Activated T-cell treated with anti-CD3 and anti-CD28 coated beads for 4 hours (primary cell): ENCODE results near the gene RNF41.
A peak's percentile ranks its signal among the peaks of the same experiment; 100 is the strongest.
"Not testable (repeated sequence)": the region's sequence is repeated elsewhere in the genome, so short reads cannot be mapped to it uniquely, and the experiment has no call there.

Source experiments
- DNase-seq: peaks from one replicate; pipeline ENCODE4 v3.0.0-alpha.2; 2020

The RNF41 gene

DNA sequence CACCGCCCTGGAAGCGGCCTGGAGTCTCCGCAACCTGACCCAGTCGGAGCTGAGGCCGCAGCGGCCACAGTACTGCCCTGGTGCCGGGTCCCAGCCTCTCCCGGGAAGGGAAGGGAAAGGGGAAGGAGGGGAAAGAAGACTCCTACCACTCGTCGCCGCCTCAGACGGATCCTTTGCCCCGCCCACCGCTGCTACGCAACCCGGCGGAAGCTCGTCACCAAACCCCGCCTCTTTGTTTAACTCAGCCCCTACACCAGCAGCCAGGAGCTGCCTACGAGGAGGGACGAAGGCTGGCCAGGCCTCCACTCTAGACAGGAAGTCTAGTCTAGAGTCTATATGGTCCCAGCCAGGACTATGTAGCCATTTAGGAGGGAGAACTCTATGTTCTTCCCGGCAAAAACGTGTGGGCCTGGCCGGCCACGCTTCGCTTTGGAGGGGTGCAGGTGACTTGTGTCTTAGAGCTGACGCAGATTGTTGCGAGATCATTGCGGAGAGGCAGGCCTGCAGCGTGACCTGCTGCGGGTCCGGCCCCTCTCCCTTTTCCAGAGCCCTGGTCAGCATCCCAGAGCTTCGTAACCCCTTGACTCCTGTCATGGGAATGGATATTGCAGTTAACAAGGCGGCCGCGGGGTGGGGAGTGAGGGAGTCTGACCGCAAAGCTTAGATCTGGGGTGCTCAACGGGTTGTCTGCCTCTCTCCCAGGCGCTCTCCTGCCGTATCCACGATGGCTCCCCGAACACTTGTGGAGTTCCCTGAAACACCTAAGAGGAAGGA is at the start of gene RNF41:
Gene RNF41, minus strand, starts transcription at position 166 of the 774 bp plus-strand sequence. CDS start 7,875 bp downstream, outside the sequence.
- peak; percentile 90 for DNase-seq

DNA sequence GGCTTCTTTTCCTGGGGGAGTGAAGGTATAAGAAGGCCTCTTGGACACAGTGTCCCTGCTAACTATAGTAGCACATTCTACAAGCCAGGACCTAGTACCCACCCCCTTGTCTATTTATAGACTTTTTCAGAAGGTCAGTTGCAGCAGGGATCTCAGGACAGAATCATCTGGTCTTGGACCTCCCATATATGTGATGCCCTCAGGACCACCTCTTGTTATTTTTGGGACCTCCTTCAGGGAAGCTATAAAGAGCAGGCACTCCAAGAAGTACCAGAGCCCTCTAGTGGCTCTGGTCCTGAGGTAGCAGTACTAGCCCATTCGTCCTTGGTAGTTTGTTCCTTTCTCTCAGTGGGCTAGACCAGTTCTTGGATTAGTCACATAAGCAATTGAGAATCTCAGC is 49.3 kb upstream of the RNF41 start:
- no peak for DNase-seq

DNA sequence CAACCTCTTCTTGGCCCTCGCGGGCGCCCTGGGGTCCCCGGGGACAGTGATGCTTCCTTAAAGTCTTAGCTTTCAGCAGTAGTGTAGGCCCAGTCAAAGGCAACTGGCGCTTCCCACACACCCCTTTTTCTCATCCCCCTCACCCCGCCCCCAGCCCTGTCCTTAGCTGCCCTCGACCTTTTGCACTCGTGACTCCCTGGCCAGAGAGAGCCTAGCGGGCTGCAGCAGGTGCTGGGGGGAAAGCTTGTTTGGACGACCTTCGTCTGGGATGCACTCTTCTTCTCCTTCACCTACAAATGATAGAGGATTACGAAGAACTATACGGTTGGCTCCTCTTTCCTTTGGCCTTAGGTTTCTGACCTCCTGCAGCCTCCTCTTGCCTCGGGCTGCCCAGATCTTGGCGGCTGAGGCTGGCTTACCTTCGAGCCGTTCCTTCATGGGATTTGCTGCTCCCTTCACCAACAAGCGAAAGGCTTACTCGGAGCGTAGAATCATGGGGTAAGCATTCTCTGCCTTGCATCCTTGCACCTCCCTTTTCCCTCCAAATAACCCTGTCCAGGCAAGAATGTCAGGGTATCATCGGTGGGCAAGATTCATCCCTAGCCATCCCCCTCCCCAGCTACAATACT is 45.8 kb upstream of the RNF41 start:
- no peak for DNase-seq

DNA sequence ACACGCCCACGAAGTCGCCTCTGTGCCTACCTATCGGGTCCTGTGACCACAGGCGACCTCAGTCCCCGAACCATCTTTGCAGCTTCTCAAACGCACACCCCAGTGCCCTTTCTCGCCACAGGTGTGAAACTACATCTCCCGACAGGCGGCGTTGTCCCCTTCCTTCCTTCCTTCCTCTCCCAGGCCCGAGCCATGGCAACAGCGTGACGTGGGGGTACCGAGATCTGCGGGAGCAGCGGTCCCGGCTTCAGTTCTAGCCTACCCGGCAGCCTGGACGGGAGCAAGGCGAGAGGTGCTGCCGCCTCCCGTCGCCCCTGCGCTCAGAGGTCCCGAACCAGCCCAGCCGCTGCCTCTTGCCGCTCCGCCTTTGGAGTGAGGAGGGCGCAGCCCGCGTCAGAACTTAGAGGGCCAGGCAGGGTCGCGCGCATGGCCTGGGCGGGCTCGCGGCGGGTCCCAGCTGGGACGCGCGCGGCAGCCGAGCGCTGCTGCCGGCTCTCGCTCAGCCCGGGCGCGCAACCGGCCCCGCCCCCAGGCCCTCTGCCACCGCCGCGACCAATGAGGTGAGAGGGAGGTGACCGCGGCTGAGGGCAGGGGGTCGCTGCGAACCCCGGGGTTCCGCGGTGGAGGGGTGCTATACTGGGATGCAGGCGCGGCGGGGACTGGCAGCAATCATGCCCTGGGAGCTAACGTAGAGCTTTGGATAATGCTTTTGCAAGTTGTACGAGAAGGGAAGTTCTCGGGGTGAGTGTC is 45.1 kb upstream of the RNF41 start, which contains the start of gene COQ10A:
Gene COQ10A, plus strand, starts transcription at position 250 of the 750 bp plus-strand sequence. Its CDS starts 177 bp downstream, at position 427.
- DNase-seq, result peak; percentile 86

DNA sequence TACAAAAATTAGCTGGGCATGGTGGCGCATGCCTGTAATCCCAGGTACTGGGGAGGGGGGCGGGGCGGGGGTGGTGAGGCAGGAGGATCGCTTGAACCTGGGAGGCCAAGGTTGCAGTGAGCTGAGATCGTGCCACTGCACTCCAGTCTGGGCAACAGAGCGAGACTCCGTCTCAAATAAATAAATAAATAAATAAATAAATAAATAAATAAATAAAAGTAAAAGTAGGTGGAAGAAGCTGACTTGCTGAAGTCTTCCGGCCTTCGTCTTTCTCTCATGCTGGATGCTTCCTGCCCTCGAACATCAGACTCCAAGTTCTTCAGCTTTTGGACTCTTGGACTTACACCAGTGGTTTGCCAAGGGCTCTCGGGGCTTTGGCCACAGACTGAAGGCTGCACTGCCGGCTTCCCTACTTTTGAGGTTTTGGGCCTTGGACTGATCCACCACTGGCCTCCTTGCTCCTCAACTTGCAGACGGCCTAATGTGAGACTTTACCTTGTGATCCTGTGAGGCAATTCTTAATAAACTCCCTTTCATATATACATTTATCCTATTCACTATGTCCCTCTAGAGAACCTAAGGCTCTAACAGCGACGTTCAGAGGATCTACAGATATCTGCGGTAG is 44.5 kb upstream of the RNF41 start:
- not testable (repeated sequence) for DNase-seq

DNA sequence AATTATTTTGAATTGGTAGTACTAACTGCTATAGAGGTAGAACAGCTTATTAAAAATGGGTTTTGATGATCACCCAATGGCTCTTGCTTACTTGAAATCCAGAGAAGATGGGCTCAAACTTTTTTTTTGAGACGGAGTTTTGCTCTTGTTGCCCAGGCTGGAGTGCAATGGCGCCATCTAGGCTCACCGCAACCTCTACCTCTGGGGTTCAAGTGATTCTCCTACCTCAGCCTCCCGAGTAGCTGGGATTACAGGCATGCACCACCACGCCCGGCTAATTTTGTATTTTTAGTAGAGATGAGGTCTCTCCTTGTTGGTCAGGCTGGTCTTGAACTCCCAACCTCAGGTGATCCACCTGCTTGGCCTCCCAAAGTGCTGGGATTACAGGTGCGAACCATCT is 41.2 kb upstream of the RNF41 start:
- DNase-seq, result not testable (repeated sequence)

DNA sequence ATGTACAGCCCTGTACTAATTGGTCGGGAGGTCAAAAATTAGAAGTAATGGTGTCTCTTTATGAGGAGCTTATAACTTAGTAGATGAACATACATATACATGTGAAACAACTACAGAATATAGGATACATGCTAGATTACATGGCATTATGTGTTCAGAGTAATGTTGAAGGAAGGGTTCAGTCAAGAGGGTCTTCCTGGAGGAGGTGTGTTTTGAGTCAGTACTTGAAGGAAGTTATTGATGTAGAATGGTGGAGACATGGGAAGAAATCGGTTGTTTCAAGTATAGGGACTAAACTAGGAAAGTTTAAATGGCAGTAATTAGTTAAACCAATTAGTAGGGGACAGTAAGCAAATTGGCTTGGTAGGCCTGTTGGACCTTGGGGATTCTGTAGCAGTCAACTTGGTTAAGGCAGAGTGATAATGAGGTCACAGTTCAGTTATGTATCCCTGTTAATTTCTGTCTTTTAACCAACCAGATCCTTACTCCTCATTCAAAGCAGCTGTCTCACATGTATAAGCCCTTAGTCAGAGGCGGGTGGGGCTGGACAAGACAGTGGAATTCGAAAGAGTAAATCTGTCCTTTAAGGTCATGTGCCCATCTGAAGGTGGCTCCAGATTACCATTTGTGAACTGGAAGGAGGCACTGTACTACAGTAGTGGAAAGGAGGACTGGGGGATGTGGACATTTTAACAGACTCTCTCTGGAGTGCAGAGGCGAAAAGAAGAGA is 39.9 kb upstream of the RNF41 start:
- DNase-seq, result no peak

DNA sequence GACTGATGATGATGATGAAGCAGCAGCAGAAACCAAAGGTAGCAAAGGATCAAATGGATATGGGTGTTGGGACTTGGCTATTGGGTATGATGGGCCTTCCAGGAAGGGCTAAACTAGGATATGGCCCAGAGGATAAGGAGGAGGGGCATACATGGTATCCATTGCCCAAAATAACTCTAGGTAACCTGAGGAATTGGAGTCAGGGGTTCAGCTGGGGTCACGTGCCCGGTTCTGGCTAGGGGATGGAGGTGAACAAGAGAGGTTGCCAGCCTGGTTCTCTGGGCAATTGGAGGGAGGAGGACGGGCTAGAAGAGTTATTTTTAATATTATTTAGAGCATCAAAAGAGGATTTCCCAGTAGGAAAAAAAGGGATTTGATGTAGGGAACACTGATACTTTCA is 39.2 kb upstream of the RNF41 start:
- no peak for DNase-seq

DNA sequence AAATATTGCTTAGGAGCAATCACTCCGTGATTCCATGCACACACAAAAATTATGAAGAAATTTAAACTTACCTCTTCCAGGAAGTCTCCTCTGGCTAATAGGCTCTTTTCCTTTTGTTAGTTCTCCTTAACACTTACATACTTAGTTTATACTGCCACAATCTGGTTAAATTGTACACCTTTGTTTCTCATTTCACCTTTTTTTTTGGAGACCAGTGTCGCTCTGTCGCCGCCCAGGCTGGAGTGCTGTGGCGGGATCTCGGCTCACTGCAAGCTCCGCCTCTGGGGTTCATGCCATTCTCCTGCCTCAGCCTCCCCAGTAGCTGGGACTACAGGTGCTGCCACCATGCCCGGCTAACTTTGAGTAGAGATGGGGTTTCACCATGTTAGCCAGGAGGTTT is 38.7 kb upstream of the RNF41 start:
- no peak for DNase-seq

DNA sequence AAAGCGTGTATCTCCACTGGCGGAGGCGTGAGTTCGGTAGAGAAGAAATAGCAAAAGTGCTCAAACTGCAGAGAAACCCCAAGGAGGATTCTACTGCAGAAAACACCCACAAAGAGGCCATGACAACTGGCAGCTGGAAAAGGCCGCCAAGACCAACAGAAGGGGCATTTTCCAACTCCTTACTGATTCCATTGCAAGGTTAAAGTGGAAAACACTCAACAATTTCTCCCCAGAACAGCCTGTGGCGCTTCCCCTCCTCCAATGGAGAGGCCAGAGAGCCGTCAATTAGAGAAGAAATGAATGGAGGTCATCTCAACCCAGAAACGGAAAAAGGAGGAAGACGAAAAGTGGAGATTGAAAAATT is 37.1 kb upstream of the RNF41 start:
- no peak for DNase-seq

DNA sequence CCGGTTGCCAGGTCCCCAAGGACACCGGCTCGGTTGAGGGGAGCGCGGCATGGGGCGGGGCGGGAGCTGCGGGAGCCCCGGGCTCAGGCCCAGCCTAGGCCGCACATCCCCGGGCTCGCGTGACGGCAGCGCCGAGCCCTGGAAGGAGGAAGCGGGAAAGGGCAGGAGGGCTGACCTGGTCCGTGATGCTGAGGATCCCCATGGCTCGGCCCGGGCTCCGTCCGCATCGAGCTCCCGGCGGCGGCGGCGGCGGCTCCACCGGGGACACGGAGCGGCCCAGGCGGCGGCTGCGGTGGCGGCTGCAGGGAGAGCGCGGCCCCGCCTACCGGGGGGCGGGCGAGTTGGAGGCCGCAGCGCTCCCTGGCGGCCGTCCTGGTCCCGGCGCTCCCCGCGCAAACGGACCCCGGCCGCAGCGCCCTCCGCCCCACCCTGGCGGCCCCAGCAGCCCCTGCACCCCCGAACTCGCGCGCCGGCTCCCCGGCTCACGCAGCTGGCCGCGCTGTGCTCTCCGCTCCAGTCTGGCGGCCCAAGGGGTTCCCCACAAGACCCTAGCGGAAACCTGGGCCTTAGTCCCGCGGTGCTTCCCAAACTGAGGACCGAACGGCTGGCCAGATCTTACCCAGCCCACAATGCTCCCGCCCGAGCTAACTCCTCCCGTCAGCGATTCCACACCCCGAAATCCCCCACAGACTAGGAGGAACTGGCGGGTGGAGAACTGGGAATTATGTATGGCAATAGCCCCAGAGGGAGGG is 36.5 kb upstream of the RNF41 start, which contains the start of gene ANKRD52:
Gene ANKRD52, minus strand, starts transcription at position 317 of the 752 bp plus-strand sequence. Its CDS starts 115 bp downstream, at position 202.
- peak; percentile 64 for DNase-seq

DNA sequence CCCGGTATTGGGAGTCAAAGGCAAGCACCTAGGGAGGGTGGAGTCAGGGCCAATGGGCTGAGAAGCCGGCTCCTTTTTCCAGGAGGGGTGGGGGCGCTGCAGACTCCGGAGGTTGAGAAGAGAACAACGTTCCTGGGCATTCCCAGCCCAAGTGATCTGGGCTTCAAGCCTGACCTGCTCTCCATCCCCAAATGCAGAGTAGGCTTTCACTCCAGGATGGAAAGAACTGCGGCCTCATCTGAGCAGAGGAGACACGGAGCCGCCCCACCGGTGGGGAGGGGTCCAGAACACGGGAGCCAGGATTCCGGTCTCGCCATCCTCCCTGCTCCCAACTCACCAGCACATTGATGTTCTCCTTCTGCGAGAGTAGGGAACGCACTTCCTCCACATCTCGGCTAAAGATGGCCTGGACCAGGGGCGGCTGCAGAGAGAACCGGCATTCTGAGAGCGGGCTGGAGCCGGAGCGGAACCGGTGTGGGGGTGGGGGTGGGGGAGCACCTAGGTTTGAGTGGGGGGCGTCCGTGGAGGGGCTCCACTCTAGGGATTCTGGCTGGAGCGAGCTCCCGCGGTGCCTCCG is 35.9 kb upstream of the RNF41 start:
- no peak for DNase-seq

DNA sequence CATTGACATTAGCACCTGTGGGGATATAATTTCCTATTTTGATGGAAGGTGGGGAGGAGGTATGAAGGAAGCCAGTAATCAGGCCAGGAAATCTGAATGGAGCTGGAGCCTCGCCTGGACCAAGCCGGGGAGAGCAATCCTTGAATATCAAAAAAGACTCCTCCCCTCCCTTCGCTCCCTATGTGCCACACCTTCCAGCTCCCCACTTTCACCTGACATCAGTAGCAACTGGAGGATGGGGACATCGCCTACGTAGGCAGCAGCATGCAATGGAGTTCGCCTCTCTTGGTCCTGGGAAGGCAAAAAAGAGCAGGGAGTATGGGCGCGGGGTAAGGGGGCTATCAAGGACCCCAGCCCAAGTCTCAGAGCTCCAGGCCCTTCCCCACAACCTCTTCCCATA is 35.3 kb upstream of the RNF41 start:
- no peak for DNase-seq

DNA sequence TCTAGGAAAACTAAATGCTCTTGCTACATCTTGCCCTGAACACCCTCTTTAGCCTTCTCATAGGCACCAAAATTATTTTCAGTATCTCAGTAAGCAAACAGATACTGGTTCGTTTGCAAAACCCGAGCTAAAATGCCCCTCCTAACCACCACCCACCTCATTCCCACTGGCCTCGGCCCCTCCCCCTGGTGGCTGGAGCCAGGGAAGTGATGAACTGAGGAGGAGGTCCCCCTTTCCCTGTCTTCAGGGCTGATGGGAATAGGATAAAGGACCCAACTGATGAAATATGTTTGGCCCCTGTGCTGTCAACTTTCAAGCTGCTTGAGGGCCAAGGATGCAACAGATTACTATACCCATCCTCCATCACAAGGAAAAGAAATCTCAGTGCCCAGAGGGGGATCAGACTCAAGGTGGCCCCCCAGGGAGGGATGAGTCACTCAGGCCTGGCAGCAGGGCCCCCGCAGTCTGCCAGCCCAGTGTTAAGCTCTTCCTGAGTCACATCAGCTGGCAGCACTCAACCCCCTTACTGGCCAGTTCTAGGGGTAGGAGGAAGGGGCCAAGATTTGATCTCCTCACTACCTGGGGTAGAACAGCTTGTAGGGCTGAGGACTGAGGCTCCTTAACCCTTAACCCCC is 34.7 kb upstream of the RNF41 start:
- no peak for DNase-seq

DNA sequence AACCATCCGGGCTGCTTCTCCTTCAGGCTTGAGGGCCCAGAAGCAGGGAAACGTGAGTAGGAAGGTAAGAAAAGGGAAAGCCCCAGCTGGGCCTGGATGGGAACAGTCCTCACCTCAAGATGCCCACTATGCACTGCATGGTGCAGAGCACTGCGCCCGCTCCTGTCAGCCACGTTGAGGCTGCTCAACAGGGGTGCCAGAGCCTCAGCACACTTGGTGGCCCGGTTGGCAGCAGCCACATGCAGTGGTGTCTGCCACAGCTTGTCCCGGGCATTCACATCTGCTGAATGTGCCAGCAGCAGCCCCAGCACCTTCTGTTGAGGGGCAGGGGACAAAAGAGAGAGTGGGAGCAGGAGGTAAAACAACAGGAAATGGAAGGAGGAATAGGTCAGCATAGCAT is 33.9 kb upstream of the RNF41 start:
- no peak for DNase-seq

DNA sequence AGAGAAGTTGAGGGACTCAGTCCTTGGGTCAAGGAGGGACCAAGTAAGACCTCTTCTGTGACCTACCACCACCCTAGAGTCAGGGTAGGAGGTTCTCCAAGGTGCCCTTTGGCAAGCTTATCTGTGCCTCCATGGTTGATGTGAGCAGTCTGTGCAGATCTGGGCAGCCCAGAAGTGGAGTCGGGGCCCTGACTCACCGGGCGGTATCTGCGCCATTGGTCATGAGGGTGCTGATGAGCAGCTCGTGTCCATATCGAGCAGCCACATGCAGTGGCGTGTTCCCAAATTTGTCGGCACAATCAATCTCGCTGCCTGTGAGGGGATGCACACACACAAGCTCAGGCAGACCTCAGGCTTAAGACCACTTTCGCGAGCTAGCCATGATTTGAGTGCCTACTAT is 31.4 kb upstream of the RNF41 start:
- DNase-seq, result no peak

DNA sequence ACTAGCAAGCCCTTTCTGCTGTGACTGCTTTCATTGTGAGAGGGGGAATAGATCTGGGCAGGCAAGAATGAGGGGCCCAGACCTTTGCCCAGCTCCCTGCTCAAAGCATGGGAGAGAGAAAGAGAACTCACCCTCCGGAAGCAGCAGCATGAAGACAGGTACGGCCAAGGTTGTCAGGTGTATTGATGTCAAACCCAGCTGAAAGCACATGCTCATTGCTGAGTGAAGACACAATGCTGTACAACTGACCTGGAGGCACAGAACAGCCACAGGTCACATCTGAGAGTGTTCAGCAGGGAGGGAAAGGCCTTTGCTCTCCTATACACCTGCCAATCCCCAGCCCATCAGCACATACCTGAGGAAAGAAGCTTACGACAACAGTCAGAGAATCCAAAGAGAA is 30.9 kb upstream of the RNF41 start:
- DNase-seq, result no peak

DNA sequence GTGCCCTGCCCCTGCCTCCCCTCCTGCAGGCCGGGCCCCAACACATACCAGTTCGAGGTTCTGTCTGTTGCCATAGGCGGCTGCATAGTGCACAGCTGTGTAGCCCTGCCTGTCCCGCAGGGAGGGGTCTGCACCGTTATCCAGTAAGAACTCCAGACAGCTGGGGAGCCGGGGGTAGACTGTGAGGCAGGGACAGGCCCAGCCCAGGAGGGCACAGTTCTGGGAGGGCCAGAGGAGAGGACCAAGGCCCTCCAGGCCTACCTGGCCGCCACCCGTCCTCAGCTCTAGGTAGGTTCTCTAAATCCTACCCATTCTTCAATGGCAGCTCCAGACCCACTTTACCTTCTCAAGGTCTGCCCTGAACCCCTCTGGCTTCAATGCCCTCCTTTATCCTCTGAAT is 27.0 kb upstream of the RNF41 start:
- no peak for DNase-seq

DNA sequence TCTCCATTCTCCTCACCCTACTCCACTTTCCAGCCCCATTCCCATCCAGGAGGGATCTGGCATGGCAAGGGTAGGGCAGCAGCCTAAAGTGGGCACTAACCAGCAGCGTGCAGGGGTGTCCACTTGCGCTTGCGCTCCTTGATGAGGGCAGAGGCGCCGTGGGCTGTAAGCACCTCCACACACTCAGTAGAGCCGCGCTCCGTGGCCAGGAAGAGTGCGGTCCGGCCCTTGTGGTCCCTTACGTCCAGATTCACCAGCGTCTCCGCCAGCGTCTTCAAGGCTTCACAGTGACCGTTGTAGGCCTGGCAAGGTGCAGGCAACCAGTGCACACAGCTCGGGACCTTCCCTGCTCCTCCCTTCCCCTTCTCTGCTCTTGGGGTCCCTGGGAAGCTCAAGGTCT is 26.2 kb upstream of the RNF41 start:
- no peak for DNase-seq

DNA sequence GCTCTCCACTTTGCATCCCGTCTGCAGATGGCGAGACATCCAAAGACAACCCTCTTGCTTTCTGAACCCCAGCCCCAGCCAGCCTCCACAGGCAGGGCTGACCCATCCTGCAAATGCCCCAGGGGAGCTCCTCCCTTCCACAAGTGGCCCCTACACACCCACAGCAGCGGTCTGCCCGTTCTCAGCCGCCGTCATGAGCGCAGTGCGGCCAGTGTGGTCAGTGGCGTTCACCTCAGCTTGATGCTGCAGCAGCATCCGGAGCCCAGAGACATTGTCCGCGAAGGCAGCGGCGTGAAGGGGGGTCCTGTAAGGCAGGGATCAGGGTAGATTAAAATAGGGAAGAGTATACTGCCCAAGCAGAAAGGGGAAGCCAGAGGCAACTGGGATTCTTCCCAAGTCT is 22.8 kb upstream of the RNF41 start:
- no peak for DNase-seq

DNA sequence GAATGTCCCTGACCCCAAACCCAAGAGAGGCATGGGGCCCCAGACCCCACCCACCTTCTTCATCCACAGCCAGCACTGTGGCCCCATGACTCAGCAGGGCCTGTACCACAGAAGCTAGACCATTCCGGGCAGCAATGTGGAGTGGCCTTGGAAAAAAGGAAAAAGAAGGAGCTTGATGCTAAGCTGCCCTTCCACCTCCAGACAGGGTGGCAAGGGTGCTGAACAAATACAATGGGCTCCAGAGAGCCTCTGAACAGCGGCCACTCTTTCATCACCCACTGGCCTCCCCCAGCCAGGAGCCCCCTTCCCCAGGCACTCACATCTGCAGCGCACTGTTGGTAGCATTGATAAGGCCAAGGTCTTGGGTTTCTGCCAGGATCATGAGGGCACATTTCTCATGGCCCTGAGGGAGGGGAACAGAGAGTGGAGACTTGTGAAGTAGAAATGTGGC is 22.0 kb upstream of the RNF41 start:
- no peak for DNase-seq
